ENCODE measurements around the gene DAZL. TPM values are rescaled to one million over a fixed set of nuclear protein-coding genes. Genes with fewer than 3 reads are reported as not detected.

The DAZL gene
- total and polyA plus RNA-seq, 10 of the 15 experiments (the other 5 are each of a cell fraction or from before 2014, with no cell fraction given), result 0.04 to 0.48 (median 0.13) TPM; not detected in 1

GRCh38 chr3:16568532-16568931 lies 36.7 kb downstream of the DAZL start (continued):
- no peak for TF ChIP-seq MAX (IDR thresholded peaks at IDR 0.05; ENCODE audit: low read depth, low read length)
- no peak for TF ChIP-seq CTCF (IDR thresholded peaks at IDR 0.05 in 2 of 3, conservative IDR thresholded peaks at IDR 0.05 in 1 of 3; ENCODE audit: control insufficient read depth in 2 of 3, extremely low read depth in 1 of 3, insufficient read depth in 1 of 3, low read depth in 3 of 3, low read length in 3 of 3)
- no peak for TF ChIP-seq KDM1A (IDR thresholded peaks at IDR 0.05; ENCODE audit: borderline replicate concordance)
- no peak for TF ChIP-seq NR2F1 (conservative IDR thresholded peaks at IDR 0.05)
- TF ChIP-seq MEF2B (IDR thresholded peaks at IDR 0.05; ENCODE audit: partially characterized antibody, poor library complexity, severe bottlenecking), result no peak
- TF ChIP-seq NFYA (IDR thresholded peaks at IDR 0.05; ENCODE audit: borderline replicate concordance, low read depth, low read length), result no peak
- TF ChIP-seq, protein P1, sequence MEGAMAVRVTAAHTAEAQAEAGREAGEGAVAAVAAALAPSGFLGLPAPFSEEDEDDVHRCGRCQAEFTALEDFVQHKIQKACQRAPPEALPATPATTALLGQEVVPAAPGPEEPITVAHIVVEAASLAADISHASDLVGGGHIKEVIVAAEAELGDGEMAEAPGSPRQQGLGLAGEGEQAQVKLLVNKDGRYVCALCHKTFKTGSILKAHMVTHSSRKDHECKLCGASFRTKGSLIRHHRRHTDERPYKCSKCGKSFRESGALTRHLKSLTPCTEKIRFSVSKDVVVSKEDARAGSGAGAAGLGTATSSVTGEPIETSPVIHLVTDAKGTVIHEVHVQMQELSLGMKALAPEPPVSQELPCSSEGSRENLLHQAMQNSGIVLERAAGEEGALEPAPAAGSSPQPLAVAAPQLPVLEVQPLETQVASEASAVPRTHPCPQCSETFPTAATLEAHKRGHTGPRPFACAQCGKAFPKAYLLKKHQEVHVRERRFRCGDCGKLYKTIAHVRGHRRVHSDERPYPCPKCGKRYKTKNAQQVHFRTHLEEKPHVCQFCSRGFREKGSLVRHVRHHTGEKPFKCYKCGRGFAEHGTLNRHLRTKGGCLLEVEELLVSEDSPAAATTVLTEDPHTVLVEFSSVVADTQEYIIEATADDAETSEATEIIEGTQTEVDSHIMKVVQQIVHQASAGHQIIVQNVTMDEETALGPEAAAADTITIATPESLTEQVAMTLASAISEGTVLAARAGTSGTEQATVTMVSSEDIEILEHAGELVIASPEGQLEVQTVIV (IDR thresholded peaks at IDR 0.05; ENCODE audit: borderline replicate concordance, partially characterized antibody), result no peak
- TF ChIP-seq, protein P2, sequence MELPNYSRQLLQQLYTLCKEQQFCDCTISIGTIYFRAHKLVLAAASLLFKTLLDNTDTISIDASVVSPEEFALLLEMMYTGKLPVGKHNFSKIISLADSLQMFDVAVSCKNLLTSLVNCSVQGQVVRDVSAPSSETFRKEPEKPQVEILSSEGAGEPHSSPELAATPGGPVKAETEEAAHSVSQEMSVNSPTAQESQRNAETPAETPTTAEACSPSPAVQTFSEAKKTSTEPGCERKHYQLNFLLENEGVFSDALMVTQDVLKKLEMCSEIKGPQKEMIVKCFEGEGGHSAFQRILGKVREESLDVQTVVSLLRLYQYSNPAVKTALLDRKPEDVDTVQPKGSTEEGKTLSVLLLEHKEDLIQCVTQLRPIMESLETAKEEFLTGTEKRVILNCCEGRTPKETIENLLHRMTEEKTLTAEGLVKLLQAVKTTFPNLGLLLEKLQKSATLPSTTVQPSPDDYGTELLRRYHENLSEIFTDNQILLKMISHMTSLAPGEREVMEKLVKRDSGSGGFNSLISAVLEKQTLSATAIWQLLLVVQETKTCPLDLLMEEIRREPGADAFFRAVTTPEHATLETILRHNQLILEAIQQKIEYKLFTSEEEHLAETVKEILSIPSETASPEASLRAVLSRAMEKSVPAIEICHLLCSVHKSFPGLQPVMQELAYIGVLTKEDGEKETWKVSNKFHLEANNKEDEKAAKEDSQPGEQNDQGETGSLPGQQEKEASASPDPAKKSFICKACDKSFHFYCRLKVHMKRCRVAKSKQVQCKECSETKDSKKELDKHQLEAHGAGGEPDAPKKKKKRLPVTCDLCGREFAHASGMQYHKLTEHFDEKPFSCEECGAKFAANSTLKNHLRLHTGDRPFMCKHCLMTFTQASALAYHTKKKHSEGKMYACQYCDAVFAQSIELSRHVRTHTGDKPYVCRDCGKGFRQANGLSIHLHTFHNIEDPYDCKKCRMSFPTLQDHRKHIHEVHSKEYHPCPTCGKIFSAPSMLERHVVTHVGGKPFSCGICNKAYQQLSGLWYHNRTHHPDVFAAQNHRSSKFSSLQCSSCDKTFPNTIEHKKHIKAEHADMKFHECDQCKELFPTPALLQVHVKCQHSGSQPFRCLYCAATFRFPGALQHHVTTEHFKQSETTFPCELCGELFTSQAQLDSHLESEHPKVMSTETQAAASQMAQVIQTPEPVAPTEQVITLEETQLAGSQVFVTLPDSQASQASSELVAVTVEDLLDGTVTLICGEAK (IDR thresholded peaks at IDR 0.05; ENCODE audit: borderline replicate concordance), result no peak
- TF ChIP-seq STAT1 (conservative IDR thresholded peaks at IDR 0.05), result no peak
- no peak for TF ChIP-seq PAX5 (IDR thresholded peaks at IDR 0.05; ENCODE audit: borderline replicate concordance, low read depth, low read length)
- no peak for TF ChIP-seq ZNF24 (IDR thresholded peaks at IDR 0.05)
